Testis (tissue), 2 donors: ENCODE results near the gene ZBTB5.
"Not testable (repeated sequence)": the region's sequence is repeated elsewhere in the genome, so short reads cannot be mapped to it uniquely, and the experiment has no call there.

Experiments
- POLR2A ChIP-seq: fragments of 450-650 bp; IDR thresholded peaks from one replicate; pipeline ENCODE4 v1.6.1; 2017; ENCODE audit warnings: antibody characterized with exemption, mild to moderate bottlenecking, moderate library complexity
- TF ChIP-seq, protein P1 (sequence below), 3 experiments: fragments of 450-650 bp in 2 of 3; fragments of 200-600 bp in 1 of 3; sonication (generic) in 1 of 3; IDR thresholded peaks; one replicate each; pipeline ENCODE4 v1.5.1; 2016 to 2019; ENCODE audit warnings: antibody characterized with exemption in 3 of 3, mild to moderate bottlenecking in 2 of 3, moderate library complexity in 1 of 3

DNA sequence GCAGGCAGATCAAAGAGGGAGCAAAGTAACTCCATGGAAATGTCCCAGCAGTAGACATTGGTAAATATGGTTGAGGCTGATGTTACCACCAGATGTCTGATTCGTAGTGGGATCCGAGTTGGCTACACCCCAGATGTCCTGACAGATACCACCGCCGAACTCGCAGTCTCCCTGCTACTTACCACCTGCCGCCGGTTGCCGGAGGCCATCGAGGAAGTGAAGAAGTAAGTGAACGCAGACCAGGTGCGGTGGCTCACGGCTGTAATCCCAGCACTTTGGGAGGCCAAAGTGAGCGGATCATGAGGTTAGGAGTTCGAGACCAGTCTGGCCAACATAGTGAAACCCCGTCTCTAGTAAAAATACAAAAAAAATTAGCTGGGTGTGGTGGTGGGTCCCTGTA lies 38.8 kb downstream of the ZBTB5 start:
- TF ChIP-seq, protein P1, sequence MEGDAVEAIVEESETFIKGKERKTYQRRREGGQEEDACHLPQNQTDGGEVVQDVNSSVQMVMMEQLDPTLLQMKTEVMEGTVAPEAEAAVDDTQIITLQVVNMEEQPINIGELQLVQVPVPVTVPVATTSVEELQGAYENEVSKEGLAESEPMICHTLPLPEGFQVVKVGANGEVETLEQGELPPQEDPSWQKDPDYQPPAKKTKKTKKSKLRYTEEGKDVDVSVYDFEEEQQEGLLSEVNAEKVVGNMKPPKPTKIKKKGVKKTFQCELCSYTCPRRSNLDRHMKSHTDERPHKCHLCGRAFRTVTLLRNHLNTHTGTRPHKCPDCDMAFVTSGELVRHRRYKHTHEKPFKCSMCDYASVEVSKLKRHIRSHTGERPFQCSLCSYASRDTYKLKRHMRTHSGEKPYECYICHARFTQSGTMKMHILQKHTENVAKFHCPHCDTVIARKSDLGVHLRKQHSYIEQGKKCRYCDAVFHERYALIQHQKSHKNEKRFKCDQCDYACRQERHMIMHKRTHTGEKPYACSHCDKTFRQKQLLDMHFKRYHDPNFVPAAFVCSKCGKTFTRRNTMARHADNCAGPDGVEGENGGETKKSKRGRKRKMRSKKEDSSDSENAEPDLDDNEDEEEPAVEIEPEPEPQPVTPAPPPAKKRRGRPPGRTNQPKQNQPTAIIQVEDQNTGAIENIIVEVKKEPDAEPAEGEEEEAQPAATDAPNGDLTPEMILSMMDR (IDR thresholded peaks at IDR 0.05), result not testable (repeated sequence)
- TF ChIP-seq POLR2A, result not testable (repeated sequence)
